IPS DF 6.9 (cell line): ENCODE data around the gene UGGT1.

Experiments used
- DNase-seq: peaks from one replicate; pipeline ENCODE4 v3.0.0-alpha.2; 2013; ENCODE audit warnings: low read depth, low spot score
- H3K27ac ChIP-seq: one replicate; pipeline ENCODE4 v1.5.1; 2013; ENCODE audit warnings: low read length, control low read depth
- H3K27me3 ChIP-seq: 2 replicates; pipeline ENCODE4 v1.6.1; 2013; ENCODE audit warnings: mild to moderate bottlenecking, low read length; ENCODE audit not compliant: control insufficient read depth, insufficient read depth
- H3K36me3 ChIP-seq: 2 replicates; pipeline ENCODE4 v1.6.1; 2013; ENCODE audit warnings: low read length; ENCODE audit not compliant: control insufficient read depth, insufficient read depth
- H3K4me1 ChIP-seq: 2 replicates; pipeline ENCODE4 v1.6.1; 2013; ENCODE audit warnings: low read length; ENCODE audit not compliant: control insufficient read depth, insufficient read depth
- H3K4me3 ChIP-seq: 2 replicates; pipeline ENCODE4 v1.5.1; 2013; ENCODE audit warnings: mild to moderate bottlenecking, low read length
- H3K9me3 ChIP-seq: 2 replicates; pipeline ENCODE4 v1.6.1; 2013; ENCODE audit warnings: low read length, inconsistent platforms; ENCODE audit not compliant: control insufficient read depth, insufficient read depth
- WGBS: extraction: QIAGEN DNeasy Blood & Tissue Kit; methylation state at CpG from one replicate; pipeline ENCODE4 v1.1.7; 2013; ENCODE audit warnings: mixed read lengths, missing lambda C conversion rate; ENCODE audit not compliant: insufficient read length, insufficient coverage; 5-methylcytosine and 5-hydroxymethylcytosine counted together

The UGGT1 gene

DNA sequence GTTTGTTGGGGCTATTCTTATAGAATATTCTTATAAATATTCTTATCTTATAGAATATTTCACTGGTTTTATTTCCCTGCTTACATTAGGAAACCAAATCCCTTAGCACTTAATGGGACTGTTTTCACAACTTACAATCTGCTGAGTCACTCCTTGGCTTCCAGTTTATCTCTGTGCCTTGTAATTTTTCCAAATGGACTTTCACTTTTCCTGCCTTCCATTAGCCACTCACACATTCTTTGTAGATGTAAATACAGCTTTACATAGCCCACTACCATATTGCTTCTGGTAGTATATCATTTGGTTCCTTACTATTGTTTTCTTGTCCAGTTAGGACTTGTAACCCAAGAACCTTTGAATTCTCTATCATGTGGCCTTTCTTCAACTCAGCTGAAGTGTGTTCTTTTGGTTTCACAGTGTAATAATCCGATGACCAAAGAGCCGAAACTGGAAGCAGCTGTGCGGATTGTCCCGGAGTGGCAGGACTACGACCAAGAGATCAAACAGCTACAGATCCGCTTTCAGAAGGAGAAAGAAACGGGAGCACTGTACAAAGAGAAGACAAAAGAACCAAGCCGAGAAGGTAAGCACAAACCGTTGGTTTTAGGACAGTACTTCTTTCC lies 96.1 kb downstream of the UGGT1 start:
- DNase-seq = no peak
- peaks cover 12% of the 10 kb centered on the region for H3K36me3 ChIP-seq
- no peak overlapping the region for H3K27ac ChIP-seq

DNA sequence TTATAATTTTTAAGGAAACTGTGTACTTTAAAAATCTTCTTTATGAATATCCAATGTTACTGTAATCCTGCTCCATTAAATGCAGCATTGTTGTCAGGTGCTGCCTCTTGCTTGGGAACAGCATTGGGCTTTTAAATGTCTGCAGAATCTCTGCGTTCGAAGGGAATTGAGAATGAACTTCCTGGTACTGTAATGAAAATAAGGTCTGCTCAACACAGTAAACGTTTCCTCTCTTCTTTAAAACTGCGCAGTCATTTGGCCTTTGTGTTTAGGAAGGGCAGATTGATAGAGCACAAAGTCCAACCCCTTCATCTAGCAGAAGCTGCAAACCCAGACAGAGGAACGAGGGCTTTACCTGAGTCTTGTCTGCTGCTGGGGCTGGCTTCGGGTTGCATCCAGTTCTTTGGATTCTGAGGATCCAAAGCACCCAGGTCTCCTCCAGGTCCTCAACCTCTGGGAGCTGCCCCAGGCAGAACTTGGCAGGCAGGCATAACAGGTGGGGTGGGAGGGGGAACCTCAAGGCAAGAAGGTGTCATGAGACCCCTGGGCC lies 104.5 kb downstream of the UGGT1 start:
- no peak overlapping the region for H3K27ac ChIP-seq
- DNase-seq = no peak
- H3K4me1 ChIP-seq = no peaks in the 10 kb centered on the region
- H3K9me3 ChIP-seq = no peaks in the 10 kb centered on the region
- H3K36me3 ChIP-seq = peaks cover 3% of the 10 kb centered on the region; the same call in 1 of the 2 replicates
- H3K4me3 ChIP-seq = no peak overlapping the region
- no peaks in the 10 kb centered on the region for H3K27me3 ChIP-seq
- WGBS = no CpG with 5 or more reads among the region's 6 CpGs

More for the DNA sequence above, 96.1 kb downstream of the UGGT1 start:
- no peaks in the 10 kb centered on the region for H3K4me1 ChIP-seq
- WGBS = no CpG with 5 or more reads among the region's 9 CpGs
- no peaks in the 10 kb centered on the region for H3K27me3 ChIP-seq
- H3K4me3 ChIP-seq = no peak overlapping the region
- H3K9me3 ChIP-seq = no peaks in the 10 kb centered on the region

DNA sequence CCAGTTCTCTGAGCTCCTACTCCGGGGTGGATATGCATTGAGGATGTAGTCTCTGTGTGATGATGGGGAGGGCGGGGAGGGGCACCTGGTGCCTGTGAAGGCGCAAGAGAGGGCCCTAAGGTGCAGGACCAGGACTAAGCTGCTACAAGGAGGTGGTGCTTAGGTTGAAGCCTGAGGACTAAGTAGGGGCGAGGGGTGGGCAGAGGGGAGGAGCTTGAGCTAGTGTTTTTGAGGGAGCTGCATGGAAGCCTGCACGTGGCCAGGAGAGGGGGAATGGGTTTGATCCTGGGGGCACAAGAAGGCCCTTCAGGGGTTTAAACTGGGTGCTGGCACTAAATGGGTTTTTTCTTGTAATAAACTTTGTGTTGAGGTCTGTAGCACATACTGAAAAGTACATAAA lies 105.0 kb downstream of the UGGT1 start:
- Histone ChIP-seq H3K4me1 (no peaks in the 10 kb centered on the region), H3K36me3 (no peaks in the 10 kb centered on the region), H3K27ac (no peak overlapping the region), H3K27me3 (no peaks in the 10 kb centered on the region), H3K4me3 (no peak overlapping the region), H3K9me3 (no peaks in the 10 kb centered on the region)
- no CpG with 5 or more reads among the region's 5 CpGs for WGBS
- DNase-seq = no peak

DNA sequence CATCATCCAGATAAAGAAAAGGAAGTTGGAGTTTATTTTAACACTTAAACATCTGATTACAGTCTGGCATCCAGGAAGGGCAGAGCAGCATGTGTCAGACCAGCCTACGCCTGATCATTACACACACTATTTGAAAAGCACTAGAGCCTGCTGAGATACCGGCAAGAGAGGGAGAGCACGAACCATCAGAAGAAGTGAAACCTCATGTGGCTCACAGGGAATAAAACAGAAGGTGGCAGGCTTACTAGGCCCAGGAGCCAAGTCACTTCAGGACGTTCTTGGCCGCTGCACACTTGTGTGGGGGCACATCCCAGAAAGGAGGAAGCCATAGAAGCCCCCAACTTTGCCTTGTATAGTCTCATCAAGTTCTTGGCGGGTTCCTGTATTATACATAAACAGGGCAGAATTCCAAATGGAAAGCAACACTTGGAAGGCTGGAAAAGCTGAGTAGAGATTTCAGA lies 105.5 kb downstream of the UGGT1 start:
- no peak overlapping the region for H3K27ac ChIP-seq

DNA sequence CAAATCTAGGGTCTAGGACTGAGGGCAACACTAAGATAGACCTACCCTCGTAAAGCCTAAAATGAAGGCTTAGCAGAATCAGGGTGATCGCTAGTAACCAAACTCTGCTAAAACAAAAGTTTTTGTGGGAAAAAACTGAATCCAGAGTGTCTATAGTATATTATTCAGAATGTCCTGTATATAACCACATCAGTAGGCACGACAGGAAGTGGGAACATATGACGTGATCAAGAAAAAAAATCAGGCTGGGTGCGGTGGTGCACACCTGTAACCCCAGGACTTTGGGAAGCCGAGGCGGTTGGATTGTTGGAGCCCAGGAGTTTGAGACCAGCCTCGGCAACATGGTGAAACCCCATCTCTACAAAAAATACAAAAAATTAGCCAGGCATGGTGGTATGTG lies 106.1 kb downstream of the UGGT1 start:
- Histone ChIP-seq H3K27me3 (no peaks in the 10 kb centered on the region), H3K36me3 (no peaks in the 10 kb centered on the region), H3K27ac (no peak overlapping the region), H3K9me3 (no peaks in the 10 kb centered on the region), H3K4me3 (no peak overlapping the region), H3K4me1 (no peaks in the 10 kb centered on the region)
- DNase-seq = no peak
- no CpG with 5 or more reads among the region's 8 CpGs for WGBS

More for the DNA sequence above, 105.5 kb downstream of the UGGT1 start:
- no peak for DNase-seq
- WGBS = no CpG with 5 or more reads among the region's 6 CpGs
- Histone ChIP-seq H3K9me3 (no peaks in the 10 kb centered on the region), H3K4me3 (no peak overlapping the region), H3K27me3 (no peaks in the 10 kb centered on the region), H3K36me3 (no peaks in the 10 kb centered on the region), H3K4me1 (no peaks in the 10 kb centered on the region)

DNA sequence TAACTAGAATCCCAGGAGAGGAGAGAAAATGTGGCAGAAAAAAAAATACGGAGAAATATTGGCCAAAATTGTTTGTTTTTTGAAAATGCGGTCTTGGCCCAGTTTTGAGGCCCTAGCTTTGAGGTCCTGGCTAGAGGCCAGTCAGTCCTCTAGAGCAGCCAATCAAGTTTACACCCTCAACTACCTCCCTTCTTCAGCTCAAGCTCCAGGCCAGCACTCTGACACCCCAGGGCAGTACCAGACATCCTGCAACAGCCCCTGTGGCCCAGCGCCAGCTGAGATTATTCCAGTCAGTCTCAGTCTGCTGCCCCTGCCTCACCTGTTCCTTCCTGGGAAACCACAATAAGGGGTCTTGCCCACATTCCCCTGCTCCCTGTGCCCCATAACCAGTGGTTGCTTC lies 107.7 kb downstream of the UGGT1 start:
- Histone ChIP-seq H3K9me3 (no peaks in the 10 kb centered on the region), H3K27ac (no peak overlapping the region), H3K36me3 (no peaks in the 10 kb centered on the region), H3K4me3 (no peak overlapping the region), H3K4me1 (no peaks in the 10 kb centered on the region), H3K27me3 (no peaks in the 10 kb centered on the region)
- no peak for DNase-seq
- no CpG with 5 or more reads among the region's 3 CpGs for WGBS

DNA sequence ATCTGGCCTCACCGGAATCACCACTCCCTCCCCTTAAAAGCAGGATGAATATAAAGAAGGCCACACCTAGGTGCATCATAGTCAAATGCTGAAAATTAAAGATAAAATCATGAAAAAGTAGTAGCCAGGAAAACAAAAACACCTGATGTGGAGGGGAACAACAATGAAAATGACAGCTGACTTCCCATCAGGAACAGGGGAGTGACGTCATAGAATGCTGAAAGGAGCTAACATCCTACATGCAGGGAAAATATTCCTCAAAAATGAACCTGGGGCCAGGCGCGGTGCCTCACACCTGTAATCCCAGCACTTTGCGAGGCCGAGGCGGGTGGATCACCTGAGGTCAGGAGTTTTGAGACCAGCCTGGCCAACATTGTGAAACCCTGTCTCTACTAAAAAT lies 108.1 kb downstream of the UGGT1 start:
- Histone ChIP-seq H3K36me3 (no peaks in the 10 kb centered on the region), H3K4me1 (no peaks in the 10 kb centered on the region), H3K4me3 (no peak overlapping the region), H3K27ac (no peak overlapping the region), H3K27me3 (no peaks in the 10 kb centered on the region), H3K9me3 (no peaks in the 10 kb centered on the region)
- no CpG with 5 or more reads among the region's 7 CpGs for WGBS
- DNase-seq = no peak

DNA sequence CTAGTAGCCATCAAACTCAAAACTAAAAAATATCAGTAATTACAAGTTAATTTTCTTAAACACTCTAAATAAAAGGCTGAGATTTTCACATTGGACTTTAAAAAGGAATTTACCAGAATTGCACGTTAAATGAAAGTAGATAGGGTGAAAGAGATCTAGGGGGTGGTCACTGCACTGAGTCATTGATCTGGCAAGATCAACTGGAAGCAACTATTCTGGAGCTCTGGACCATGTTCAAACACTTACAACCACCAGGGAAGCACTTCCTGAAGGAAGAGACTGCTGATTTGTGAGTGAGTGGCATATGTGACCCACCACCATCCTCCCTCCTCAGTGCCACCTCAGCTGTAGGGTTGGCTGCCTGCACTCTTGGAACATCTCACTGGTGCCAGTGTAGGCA lies 111.8 kb downstream of the UGGT1 start:
- no peaks in the 10 kb centered on the region for H3K27me3 ChIP-seq
- no peaks in the 10 kb centered on the region; the same call in 1 of the 2 replicates for H3K9me3 ChIP-seq
- no peaks in the 10 kb centered on the region for H3K4me1 ChIP-seq
- H3K27ac ChIP-seq = no peak overlapping the region
- no peaks in the 10 kb centered on the region for H3K36me3 ChIP-seq
- no peak for DNase-seq
- WGBS = no CpG with 5 or more reads among the region's 1 CpG
- no peak overlapping the region for H3K4me3 ChIP-seq

DNA sequence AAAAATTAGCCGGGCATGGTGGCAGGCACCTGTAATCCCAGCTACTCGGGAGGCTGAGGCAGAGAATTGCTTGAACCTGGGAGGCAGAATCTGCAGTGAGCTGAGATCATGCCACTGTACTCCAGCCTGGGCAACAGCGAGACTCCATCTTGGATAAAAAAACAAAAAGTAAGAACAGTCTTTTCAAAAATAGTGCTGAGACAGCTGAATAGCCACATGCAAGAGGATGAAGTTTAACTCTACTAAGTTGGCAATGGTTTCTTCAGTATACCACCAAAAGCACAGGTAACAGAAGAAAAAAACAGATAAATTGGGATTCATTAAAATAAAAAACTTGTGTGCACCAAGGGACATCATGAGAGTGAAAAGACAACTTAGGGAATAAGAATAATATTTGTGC lies 115.2 kb downstream of the UGGT1 start:
- H3K27ac ChIP-seq = no peak overlapping the region
- H3K4me3 ChIP-seq = no peak overlapping the region
- no CpG with 5 or more reads among the region's 3 CpGs for WGBS
- no peaks in the 10 kb centered on the region; the same call in 1 of the 2 replicates for H3K9me3 ChIP-seq
- H3K36me3 ChIP-seq = no peaks in the 10 kb centered on the region
- no peak for DNase-seq
- H3K4me1 ChIP-seq = no peaks in the 10 kb centered on the region
- no peaks in the 10 kb centered on the region for H3K27me3 ChIP-seq

DNA sequence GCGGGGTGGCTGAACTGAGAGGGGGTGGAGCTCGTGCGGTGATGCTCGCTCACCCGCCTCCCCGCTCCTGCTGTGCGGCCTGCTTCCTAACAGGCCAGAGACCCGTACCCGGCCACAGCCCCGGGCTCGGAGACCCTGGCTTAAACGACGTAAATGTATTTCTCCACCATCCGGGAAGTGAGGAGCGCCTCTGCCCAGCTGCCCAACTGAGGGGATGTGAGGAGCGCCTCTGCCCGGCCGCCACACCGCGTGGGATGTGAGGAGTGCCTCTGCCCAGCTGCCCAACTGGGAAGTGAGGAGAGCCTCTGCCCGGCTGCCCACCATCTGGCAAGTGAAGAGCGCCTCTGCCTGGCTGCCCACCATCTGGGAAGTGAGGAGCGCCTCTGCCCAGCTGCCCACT lies 117.0 kb downstream of the UGGT1 start:
- no CpG with 5 or more reads among the region's 23 CpGs for WGBS
- no peaks in the 10 kb centered on the region for H3K4me1 ChIP-seq
- no peak overlapping the region for H3K4me3 ChIP-seq
- no peak for DNase-seq
- no peaks in the 10 kb centered on the region for H3K27me3 ChIP-seq
- H3K27ac ChIP-seq = no peak overlapping the region
- H3K9me3 ChIP-seq = no peaks in the 10 kb centered on the region; the same call in 1 of the 2 replicates
- H3K36me3 ChIP-seq = no peaks in the 10 kb centered on the region
